Stimulated activated CD8-positive, alpha-beta memory T cell treated with anti-CD3 and anti-CD28 coated beads, Interleukin-15, amount 100 ng/mL, for 1 hour (primary cell): ENCODE data around the gene ARL4C.

ENCODE experiments used
- DNase-seq: peaks from one replicate; pipeline ENCODE4 v3.0.0-alpha.2; 2020; ENCODE audit warnings: low read depth

ARL4C gene, protein sequence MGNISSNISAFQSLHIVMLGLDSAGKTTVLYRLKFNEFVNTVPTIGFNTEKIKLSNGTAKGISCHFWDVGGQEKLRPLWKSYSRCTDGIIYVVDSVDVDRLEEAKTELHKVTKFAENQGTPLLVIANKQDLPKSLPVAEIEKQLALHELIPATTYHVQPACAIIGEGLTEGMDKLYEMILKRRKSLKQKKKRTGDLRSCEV

DNA sequence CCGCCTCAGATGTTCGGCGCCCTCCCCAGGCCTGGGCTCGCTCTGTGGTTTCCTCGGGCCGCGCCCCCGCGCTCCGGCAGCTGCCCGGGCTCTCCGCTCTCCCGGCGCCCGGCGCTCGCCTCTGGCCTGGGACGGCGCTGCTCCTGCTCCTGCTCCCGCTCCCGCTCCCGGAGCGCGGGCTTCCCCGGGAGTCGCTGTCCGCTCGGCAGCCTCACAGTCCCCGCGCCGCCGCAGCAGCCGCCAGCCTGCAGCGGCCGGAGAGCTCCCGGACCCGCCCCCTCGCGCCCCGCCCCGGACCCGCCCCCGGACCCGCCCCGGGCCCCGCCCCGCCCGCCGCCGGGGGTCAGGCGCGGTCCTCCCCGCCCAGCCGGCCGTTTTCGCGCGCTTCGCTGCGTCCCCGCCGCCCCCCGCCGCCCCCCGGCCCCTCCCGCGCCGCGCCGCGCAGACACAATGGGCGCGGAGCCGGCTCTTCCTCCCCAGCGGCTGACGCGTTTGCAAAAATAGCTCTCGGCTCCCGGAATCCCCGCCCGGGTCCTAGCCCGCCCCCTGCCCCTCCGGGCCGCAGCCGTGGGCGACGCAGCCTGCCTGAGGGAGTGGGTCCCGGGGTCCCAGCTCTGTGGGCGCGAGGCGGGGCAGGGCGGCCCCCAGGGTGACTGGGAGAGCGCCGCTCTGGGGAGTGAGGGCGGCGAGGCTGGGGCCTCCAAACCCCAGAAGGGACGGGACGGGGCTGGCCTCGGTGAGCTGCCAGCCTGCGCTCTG, at the start of gene ARL4C:
ARL4C (minus strand) TSS at position 247 of the 759 bp plus-strand sequence. CDS start 495 bp downstream, outside the sequence.
- DNase-seq, result no peak

GRCh38 chr2:234544659-234545611, 48.1 kb upstream of the ARL4C start:
- DNase-seq, result peak; percentile 64

DNA sequence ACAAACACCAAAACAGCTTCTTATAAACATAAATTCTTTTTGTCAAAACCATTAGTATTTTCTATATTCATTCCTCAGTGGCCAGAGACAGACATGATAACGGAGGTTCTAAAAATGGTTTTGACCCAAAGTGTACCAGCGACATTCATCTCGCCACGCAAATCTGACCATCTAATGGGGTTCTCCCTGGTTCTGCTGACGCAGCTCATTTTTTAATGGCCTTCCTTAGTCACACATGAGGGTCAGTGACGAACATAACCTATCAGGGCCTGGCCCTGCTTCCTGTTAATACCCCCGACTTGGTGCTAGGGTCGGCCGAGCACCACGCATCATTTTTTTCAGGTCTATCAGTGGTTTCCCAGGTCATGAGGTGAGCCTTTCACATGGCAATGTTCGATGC, 45.9 kb upstream of the ARL4C start:
- DNase-seq, result no peak

GRCh38 chr2:234537929-234538328, 41.0 kb upstream of the ARL4C start:
- no peak for DNase-seq

GRCh38 chr2:234536178-234536965, 39.5 kb upstream of the ARL4C start:
- DNase-seq, result no peak

DNA sequence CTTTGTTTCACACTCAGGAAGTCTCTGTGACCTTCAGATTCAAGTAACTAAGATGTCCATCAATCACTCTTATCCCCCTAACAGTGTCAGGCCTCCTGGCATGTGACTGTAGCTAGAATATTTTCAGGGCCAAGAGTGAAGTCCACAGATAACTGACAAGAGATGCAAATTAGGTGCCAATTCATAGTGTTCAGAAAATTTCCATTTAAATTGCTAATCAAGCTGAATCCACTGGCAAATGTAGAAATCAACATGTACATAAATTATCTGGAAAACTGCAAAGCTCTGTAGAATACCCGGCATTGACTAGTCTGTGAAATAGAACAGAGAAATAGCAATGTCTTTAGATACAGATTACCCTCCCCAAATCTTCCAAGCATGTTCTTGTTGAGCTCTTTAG, 38.6 kb upstream of the ARL4C start:
- no peak for DNase-seq

- DNase-seq, result no peak
Measured at GRCh38 chr2:234534515-234534914, 37.6 kb upstream of the ARL4C start.

DNA sequence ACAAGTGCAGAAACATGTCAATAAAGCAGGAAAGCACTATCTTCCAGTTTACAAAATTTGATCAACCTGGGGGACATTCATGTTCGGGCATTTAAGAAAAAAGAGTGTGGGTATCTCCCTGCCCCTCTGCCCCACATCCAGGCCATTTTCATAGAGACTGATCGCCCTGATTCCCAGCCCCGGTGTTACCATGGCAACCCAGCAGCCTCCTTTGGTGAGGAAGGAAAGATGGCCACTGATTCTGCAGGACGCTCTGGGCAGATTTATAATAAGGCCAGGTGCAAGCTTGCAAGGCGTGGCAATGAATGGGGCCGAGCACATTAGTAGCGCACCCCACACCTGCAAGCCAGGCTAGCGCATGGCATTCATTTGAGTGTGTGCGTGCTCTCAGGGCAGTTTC, 36.7 kb upstream of the ARL4C start:
- DNase-seq, result no peak

DNA sequence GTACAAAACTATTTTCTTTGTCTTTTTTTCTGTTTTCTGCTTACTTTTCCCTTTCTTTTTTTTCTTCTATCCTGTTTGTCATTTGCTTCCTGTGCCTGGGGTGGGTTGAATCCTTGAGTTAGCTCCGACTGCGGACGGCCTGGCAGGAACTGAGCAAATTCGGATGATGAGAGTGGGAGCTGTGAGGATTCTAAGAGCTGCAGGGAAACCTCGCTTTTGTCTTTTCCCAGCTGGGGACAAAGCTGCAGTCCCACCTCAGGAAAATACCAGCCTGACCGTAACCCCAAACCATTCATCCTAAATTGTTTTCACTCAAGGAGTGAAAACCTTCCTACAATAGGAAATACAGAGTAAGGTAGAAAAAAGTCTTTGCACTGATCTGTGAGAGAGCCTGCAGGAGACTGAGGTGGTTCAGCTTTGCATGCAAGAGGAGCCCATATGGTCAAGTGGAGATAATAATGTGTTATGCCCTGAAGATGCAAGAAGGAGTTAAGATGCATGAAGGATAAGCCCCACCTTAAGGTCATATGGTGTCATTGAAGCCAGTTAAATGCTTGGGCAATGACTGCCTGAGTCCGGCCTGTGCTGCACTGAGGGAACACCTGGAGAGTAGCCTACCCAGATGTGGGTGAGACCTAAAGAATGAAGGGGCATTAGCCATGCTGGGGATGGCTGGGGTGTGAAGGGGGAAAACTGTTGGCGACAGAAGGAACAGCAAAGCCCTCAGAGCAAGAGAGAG, 31.7 kb upstream of the ARL4C start:
- no peak for DNase-seq

DNA sequence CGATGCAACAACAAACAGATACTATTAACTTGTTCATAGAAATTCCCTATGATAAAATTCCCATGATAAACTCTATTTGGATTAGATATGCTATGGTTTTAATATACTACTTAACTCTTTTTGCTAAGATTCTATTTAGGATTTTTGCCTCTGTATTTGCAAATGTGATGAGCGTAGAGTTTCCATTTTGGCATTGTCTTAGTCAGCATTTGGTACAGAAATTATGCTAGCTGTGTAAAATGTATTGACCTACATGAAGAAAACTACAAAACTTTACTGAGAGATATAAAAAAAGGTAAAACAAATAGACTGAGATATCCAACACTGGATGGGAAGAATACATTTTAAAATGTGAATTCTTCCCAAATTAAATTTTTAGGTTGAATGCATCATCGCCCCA, 29.8 kb upstream of the ARL4C start:
- no peak for DNase-seq

- DNase-seq, result no peak
Measured at GRCh38 chr2:234521536-234521935, 24.7 kb upstream of the ARL4C start.

DNA sequence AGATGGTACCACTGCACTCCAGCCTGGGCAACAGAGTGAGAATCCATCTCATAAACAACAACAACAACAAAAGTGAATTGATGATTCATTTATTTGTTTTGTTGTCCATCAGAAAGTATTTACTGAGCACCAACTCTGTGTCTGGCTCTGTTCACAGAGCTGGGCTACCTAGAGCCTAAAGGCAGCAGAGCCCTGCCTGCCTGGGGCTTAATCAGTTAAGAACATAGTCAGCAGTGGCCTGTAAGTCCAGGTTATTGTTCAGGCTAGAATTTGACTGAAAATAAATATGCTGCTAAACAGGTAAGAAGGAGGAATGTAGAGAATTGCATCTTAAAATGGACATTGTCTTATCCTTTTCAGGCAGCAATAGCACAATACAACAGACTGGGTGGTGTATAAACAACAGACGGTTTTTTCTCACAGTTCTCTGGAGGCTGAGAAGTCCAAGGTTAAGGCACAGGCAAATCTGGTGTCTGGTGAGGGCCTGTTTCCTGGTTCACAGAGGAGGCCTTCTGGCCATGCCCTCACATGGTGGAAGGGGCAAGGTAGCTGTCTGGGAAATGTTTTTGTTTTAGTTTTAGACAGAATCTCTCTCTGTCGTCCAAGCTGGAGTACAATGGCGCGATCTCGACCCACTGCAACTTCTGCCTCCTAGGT, 22.2 kb upstream of the ARL4C start:
- no peak for DNase-seq

GRCh38 chr2:234517971-234518370, 21.1 kb upstream of the ARL4C start:
- no peak for DNase-seq

GRCh38 chr2:234514873-234515638, 18.2 kb upstream of the ARL4C start:
- no peak for DNase-seq

DNA sequence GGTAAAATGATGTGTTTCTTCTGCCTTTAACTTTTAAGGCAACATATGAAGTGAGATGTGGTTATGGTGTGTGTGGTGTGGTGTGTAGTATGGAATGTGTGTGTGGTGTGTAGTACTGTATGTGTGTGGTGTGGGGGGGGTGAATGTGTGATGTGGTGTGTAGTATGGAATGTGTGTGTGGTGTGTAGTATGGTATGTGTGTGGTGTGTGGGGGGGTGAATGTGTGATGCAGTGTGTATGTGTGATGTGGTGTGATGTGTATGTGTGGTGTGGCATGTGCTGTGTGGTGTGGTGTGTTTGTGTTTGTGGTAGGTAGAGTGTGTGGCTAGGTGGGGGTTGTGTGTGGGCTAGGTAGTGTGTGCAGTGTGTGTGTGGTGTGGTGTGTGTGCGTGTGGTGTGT, 17.2 kb upstream of the ARL4C start:
- DNase-seq, result no peak

- DNase-seq, result no peak
Measured at GRCh38 chr2:234512884-234513669, 16.2 kb upstream of the ARL4C start.

DNA sequence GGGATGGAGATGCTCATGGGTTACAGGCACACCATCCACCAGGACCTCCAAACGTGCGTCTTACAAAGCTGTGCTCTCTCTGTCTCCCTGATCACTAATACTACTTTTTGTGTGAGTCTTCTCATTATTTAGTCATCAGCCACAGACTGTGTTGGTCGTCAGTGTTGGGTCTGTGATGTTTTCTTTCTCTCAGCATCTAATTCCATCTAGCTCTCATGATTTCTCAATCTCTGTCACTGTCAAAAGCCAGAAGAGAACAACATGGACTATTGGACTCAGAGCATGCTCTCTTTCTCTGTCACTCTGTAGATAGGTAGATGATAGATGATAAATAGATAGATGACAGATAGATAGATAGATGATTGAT, 6.0 kb upstream of the ARL4C start:
- no peak for DNase-seq

- DNase-seq, result no peak
Measured at GRCh38 chr2:234502285-234502918, 5.5 kb upstream of the ARL4C start.
